Measurements from ENCODE around the gene TRPC4AP. TPM values are rescaled to one million over a fixed set of nuclear protein-coding genes. Genes with fewer than 3 reads are reported as not detected.
"Not testable (repeated sequence)": the region's sequence is repeated elsewhere in the genome, so short reads cannot be mapped to it uniquely, and the experiment has no call there.

TRPC4AP gene
- total RNA-seq, 4 donors from 2014 or later, result 53.3 to 76.8 (median 73.5) TPM

DNA sequence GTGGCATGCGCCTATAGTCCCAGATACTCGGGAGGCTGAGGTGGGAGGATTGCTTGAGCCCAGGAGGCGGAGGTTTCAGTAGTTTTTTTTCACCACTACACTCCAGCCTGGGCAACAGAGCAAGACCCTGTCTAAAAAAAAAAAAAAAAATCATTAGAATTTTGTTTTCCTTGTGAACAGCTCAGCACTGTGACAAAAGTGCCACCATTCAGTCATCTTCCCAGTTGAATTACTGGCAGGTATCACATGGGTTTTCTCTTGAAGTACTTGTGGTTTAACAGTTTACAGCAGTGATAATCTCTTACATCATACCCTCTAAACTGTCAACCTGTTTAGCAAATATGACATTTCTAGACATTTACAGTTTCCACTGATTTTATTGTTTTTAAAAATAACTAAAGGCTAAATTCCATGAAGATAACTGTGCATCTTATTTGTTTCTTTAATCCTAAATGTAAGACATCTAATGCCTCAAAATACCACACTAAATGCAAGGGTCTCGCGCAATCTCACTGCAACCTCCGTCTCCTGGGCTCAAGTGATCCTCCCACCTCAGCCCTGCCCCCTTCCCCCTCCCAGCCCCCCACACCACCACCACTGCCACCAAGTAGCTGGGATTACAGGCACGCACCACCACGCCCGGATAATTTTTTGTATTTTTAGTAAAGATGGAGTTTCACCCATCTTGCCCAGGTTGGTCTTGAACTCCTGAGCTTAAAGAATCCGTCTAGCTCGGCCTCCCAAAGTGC, 7.0 kb downstream of the TRPC4AP start:
- intact Hi-C loops (cut with DNase I), result no loop called here
- H3K27ac ChIP-seq, result no peak overlapping the region
- peaks cover 0 to 6% of the 10 kb centered on the region in 2 donors for H3K36me3 ChIP-seq
- peaks cover 6 to 19% of the 10 kb centered on the region in 2 donors for H3K4me1 ChIP-seq
- no peak for DNase-seq
- no peaks in the 10 kb centered on the region for H3K9me3 ChIP-seq
- no peak overlapping the region for H3K4me3 ChIP-seq (replicated peaks in 1 of 3)
- 95% methylated on average over 11 of the region's 11 CpGs for WGBS, 2 donors
- no peaks in the 10 kb centered on the region for H3K27me3 ChIP-seq
- TF ChIP-seq, protein P1, sequence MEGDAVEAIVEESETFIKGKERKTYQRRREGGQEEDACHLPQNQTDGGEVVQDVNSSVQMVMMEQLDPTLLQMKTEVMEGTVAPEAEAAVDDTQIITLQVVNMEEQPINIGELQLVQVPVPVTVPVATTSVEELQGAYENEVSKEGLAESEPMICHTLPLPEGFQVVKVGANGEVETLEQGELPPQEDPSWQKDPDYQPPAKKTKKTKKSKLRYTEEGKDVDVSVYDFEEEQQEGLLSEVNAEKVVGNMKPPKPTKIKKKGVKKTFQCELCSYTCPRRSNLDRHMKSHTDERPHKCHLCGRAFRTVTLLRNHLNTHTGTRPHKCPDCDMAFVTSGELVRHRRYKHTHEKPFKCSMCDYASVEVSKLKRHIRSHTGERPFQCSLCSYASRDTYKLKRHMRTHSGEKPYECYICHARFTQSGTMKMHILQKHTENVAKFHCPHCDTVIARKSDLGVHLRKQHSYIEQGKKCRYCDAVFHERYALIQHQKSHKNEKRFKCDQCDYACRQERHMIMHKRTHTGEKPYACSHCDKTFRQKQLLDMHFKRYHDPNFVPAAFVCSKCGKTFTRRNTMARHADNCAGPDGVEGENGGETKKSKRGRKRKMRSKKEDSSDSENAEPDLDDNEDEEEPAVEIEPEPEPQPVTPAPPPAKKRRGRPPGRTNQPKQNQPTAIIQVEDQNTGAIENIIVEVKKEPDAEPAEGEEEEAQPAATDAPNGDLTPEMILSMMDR (IDR thresholded peaks at IDR 0.05), result no peak
- no peak for TF ChIP-seq POLR2A (IDR thresholded peaks at IDR 0.05)

DNA sequence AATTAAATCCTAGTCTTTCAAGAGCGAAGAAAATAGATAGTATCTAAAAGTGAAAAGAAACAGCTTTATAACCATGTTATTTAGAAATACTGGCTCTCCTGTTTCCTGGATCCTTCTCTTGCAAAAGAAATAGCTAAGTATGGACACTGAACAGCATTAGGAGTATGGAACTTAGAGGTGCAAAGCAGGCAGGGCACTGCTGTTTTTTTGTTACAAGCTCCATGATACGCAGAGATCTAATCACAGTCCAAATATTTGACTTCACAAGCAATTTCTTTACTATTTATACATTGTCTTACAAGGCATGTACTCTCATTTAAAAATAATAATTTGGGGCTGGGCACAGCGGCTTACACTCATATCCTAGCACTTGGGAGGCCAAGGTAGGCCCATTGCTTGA, 7.6 kb downstream of the TRPC4AP start:
- H3K4me1 ChIP-seq, result peaks cover 6 to 21% of the 10 kb centered on the region in 2 donors
- H3K36me3 ChIP-seq, result peaks cover 0 to 6% of the 10 kb centered on the region in 2 donors
- TF ChIP-seq, protein P1 (IDR thresholded peaks at IDR 0.05), result no peak
- TF ChIP-seq POLR2A (IDR thresholded peaks at IDR 0.05), result no peak
- no peaks in the 10 kb centered on the region for H3K27me3 ChIP-seq
- intact Hi-C loops (cut with DNase I), result no loop called here
- no peaks in the 10 kb centered on the region for H3K9me3 ChIP-seq
- no peak for DNase-seq
- 92 to 94% methylated on average over 3 of the region's 3 CpGs for WGBS, 2 donors
- no peak overlapping the region for H3K4me3 ChIP-seq (replicated peaks in 1 of 3)
- H3K27ac ChIP-seq, result no peak overlapping the region

DNA sequence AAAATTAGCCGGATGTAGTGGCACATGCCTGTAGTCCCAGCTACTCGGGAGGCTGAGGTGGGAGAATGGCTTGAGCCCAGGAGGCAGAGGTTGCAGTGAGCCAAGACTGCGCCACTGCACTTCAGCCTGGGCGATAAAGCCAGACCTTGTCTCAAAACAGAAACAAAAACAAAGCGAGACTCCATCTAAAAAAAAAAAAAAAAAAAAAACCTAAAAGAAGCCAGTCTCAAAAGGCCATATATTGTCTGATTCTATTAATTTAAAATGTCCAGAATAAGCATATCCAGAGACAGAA, 12.3 kb downstream of the TRPC4AP start:
- WGBS, 2 donors, result 70 to 83% methylated on average over 5 of the region's 5 CpGs
- H3K9me3 ChIP-seq; intact Hi-C loops (cut with DNase I); H3K27ac ChIP-seq; H3K4me1 ChIP-seq; H3K27me3 ChIP-seq; H3K4me3 ChIP-seq (replicated peaks in 1 of 3): not testable (repeated sequence)
- DNase-seq, result peak in 1 of 2 donors; percentile 15
- H3K36me3 ChIP-seq, result peaks cover 16 to 17% of the 10 kb centered on the region in 2 donors

DNA sequence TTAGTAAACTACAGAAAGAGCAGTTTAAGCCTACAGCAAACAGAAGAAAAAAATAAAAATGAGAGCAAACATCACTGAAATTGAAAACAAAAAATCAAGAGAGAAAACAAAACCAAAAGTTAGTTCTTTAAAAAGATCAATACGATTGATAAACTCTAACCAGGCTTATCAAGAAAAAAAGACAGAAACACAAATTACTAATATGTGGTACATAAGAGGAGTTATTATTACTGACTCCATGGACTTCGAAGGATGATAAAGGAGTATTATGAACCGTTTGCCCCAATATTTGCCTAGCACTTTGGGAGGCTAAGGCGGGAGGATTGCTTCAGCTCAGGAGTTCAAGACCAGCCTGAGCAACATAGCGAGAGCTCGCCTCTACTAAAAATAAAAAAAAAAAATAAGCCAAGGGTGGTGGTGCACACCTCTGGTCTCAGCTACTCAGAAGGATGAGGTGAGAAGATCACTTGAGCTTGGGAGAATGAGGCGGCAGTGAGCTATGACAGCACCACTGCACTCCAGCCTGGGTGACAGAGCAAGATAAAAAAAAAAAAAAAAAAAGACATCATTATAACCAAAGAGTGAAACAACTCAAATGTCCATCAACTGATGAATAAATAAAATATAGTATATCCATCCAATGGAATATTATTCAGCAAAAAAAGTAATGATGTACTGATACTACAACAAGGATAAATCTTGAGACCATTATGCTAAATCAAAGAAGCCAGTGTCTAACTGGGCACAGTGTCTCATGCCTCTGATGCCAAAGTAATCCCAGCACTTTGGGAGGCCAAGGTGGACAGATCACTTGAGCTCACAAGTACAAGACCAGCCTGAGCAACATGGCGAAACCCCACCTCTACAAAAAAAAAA, 12.9 kb downstream of the TRPC4AP start:
- WGBS, 2 donors, result 90 to 95% methylated on average over 8 of the region's 8 CpGs
- Histone ChIP-seq H3K27me3 (no peaks in the 10 kb centered on the region), H3K36me3 (peaks cover 16 to 17% of the 10 kb centered on the region in 2 donors), H3K4me1 (peaks cover 0 to 8% of the 10 kb centered on the region in 2 donors), H3K27ac (no peak overlapping the region), H3K4me3 (replicated peaks in 1 of 3) (no peak overlapping the region), H3K9me3 (no peaks in the 10 kb centered on the region)
- DNase-seq, result no peak
- intact Hi-C loops (cut with DNase I), result no loop called here
- TF ChIP-seq POLR2A (IDR thresholded peaks at IDR 0.05), result no peak
- TF ChIP-seq, protein P1 (IDR thresholded peaks at IDR 0.05), result no peak

DNA sequence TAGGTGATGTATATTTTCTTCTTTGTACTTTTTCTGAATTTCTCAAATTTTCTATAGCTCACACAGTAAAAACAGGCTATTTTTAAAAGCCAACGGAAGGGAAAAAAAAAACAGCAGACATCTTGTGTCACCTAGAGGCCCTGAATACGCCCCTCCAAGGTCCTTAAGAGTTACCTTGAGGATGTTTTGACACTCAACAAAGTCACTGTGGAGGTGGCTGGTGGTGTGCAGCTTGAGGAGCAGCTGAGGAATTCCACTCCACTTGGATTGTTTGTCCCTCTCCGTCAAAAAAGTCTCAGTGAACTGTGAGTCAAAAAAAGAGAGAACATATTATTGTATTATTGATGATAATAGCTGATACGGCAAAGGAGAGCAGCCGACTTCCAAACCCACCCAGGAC, 14.7 kb downstream of the TRPC4AP start:
- H3K4me1 ChIP-seq, result peaks cover 0 to 8% of the 10 kb centered on the region in 2 donors
- H3K9me3 ChIP-seq, result no peaks in the 10 kb centered on the region
- peaks cover 16 to 17% of the 10 kb centered on the region in 2 donors for H3K36me3 ChIP-seq
- no peaks in the 10 kb centered on the region for H3K27me3 ChIP-seq
- intact Hi-C loops (cut with DNase I), result no loop called here
- whole genome bisulfite sequencing, 2 donors, result 84 to 88% methylated on average over 5 of the region's 5 CpGs
- DNase-seq, result no peak
- TF ChIP-seq, protein P1 (IDR thresholded peaks at IDR 0.05), result no peak
- TF ChIP-seq POLR2A (IDR thresholded peaks at IDR 0.05), result no peak
- H3K4me3 ChIP-seq (replicated peaks in 1 of 3), result no peak overlapping the region
- no peak overlapping the region for H3K27ac ChIP-seq

Data from thyroid gland (tissue), 4 donors.